ENCODE measurements around the gene CTNNA1. TPM values are rescaled to one million over a fixed set of nuclear protein-coding genes. Genes with fewer than 3 reads are reported as not detected.

CTNNA1 gene
- total RNA-seq, 2 donors from 2014 or later: 247 to 288 TPM

DNA sequence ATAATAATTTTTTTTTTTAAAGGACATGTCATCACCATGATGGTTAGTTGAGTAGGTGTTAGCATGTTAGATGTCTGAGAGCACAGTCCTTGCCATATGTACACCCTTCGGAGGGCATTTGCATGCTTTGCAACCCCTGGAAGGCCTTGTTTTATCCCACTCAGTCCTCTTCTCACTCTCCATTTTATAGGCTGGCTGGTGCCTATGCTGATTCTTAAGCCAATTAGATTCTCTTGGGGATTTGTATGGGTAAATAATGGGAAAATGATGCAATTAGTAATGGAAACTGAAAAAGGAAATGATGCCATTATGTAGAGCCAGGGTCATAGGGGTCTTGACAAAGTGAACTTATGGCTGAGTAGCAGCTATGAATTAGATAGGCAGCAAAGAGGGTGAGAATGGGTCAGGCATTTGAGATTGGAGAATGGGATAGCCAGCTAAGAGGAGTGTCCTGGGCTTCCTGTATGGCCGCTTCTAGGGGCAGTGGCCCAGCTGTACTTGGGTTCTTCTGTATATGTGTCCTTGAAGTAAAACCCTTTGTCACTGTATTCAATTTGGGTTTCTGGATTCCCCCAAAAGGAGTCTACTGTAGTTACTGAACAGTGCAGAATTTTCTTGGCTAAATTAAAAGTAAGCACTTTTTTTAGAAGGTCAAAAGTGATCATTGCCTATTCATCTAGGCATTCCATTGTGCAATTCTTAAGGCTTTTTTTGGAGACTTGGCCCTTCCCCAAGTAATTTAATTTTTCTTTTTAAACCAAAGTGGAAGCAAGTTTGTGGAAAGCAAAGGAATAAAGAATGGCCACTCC lies 90.3 kb downstream of the CTNNA1 start:
- Histone ChIP-seq H3K4me3 (no peak overlapping the region), H3K9me3 (no peaks in the 10 kb centered on the region), H3K4me1 (peaks cover 0 to 43% of the 10 kb centered on the region in 2 donors), H3K27me3 (no peaks in the 10 kb centered on the region), H3K36me3 (no peaks in the 10 kb centered on the region), H3K27ac (no peak overlapping the region)
- no peak for DNase-seq (ENCODE audit: low spot score)
- TF ChIP-seq, protein P1, sequence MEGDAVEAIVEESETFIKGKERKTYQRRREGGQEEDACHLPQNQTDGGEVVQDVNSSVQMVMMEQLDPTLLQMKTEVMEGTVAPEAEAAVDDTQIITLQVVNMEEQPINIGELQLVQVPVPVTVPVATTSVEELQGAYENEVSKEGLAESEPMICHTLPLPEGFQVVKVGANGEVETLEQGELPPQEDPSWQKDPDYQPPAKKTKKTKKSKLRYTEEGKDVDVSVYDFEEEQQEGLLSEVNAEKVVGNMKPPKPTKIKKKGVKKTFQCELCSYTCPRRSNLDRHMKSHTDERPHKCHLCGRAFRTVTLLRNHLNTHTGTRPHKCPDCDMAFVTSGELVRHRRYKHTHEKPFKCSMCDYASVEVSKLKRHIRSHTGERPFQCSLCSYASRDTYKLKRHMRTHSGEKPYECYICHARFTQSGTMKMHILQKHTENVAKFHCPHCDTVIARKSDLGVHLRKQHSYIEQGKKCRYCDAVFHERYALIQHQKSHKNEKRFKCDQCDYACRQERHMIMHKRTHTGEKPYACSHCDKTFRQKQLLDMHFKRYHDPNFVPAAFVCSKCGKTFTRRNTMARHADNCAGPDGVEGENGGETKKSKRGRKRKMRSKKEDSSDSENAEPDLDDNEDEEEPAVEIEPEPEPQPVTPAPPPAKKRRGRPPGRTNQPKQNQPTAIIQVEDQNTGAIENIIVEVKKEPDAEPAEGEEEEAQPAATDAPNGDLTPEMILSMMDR (IDR thresholded peaks at IDR 0.05): no peak

DNA sequence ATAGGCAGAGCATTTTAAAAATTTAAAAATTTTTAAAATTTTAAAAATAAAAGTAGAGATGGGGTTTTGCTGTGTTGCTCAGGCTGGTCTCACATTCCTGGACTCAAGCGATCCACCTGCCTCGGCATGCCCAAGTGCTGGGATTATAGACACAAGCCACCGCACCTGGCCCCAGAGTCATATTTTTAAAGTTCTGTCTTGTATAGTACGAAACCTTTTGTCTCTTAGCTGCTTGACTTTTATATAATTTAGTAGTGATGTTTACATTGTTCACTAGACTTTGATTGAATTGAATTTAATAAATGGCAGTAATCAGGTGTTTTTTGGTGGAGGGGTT lies 90.9 kb downstream of the CTNNA1 start:
- Histone ChIP-seq H3K9me3 (no peaks in the 10 kb centered on the region), H3K27ac (peak overlapping the region; percentile 18 to 58), H3K4me3 (no peak overlapping the region), H3K27me3 (no peaks in the 10 kb centered on the region), H3K36me3 (no peaks in the 10 kb centered on the region), H3K4me1 (peaks cover 0 to 44% of the 10 kb centered on the region in 2 donors)
- no peak for DNase-seq (ENCODE audit: low spot score)
- TF ChIP-seq, protein P1 (IDR thresholded peaks at IDR 0.05): no peak

DNA sequence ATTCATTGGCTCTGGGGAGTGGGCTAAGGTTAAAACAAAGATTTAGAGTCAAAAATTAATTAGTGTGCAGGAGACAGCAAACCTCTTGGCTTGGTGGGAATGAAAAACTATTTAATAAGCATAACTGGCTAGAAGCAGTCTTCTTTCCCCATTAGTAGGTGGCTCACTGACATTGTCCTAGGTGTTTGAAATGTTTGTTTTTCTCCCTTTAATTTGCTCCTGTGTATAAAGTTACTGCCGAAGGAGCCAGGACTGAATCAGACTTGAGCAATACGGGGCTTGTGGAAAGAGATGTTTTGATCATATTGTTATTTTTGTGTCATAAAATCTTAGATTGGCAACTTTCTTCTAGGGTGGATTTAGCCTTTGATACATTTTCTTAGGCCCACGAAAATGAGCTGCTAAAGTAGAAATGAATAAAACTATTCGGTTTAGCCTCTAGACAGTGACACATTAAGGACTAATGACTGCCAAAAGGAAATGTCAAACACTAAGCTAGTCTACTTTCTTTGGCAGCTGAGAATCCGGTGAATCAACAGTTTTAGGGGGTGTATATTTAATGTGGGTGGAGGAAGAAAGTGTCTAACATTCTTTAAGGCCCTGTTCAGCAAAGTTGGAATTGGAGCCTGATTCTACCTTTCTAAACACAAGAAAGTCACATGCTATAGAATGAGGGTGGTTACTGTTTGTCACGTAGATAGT lies 91.7 kb downstream of the CTNNA1 start:
- Histone ChIP-seq H3K27ac (peak overlapping the region; percentile 27 to 58), H3K4me3 (no peak overlapping the region), H3K9me3 (no peaks in the 10 kb centered on the region), H3K4me1 (peaks cover 0 to 48% of the 10 kb centered on the region in 2 donors), H3K27me3 (no peaks in the 10 kb centered on the region), H3K36me3 (no peaks in the 10 kb centered on the region)
- DNase-seq (ENCODE audit: low spot score): no peak
- TF ChIP-seq, protein P1 (IDR thresholded peaks at IDR 0.05): no peak

DNA sequence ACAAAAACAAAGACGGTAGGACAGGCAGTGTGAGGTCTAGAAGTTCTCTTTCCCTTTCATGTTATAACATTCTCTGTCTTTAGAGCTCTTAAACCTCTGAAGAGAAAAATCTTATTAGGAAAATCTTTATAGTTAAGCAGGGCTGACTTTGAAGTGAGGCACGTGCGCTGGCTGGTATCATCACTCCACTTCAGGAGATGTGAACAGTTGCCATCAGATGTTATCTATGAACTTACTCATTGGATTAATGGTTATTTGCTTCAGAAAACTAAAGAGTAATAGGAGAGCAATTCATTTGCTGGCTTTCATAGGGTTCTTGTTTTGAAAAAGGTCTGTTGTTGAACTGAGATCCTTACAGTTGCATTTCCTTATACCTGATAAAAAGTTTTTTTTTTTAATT lies 96.2 kb downstream of the CTNNA1 start:
- H3K4me3 ChIP-seq: no peak overlapping the region
- H3K36me3 ChIP-seq: no peaks in the 10 kb centered on the region
- peaks cover 0 to 28% of the 10 kb centered on the region in 2 donors for H3K4me1 ChIP-seq
- TF ChIP-seq, protein P1 (IDR thresholded peaks at IDR 0.05): no peak
- no peak overlapping the region for H3K27ac ChIP-seq
- H3K27me3 ChIP-seq: no peaks in the 10 kb centered on the region
- no peaks in the 10 kb centered on the region for H3K9me3 ChIP-seq
- no peak for DNase-seq (ENCODE audit: low spot score)

DNA sequence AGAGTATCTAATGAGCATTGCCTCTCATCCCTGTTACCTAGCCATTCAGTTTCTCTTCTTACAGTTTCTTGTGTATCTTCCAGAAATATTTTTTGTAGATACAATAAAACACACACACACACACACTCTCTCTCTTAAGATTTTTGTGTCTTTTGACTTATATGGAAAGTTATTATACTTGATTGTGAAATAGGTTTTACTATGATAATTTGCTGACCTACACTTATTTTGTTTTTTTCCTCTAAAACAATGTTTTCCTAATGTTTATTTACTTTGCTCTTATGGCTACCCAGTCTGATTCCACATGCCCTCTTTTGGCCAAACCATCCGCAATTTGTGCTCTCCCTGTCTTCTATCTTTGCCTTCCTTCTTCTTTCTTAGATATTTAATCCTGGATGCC lies 96.7 kb downstream of the CTNNA1 start:
- Histone ChIP-seq H3K9me3 (no peaks in the 10 kb centered on the region), H3K27me3 (no peaks in the 10 kb centered on the region), H3K27ac (no peak overlapping the region), H3K4me3 (no peak overlapping the region), H3K4me1 (peaks cover 0 to 23% of the 10 kb centered on the region in 2 donors), H3K36me3 (no peaks in the 10 kb centered on the region)
- TF ChIP-seq, protein P1 (IDR thresholded peaks at IDR 0.05): no peak
- no peak for DNase-seq (ENCODE audit: low spot score)
